Dermis microvascular lymphatic vessel endothelial cell (primary cell): ENCODE measurements around the gene C19orf25. TPM values are rescaled to one million over a fixed set of nuclear protein-coding genes. Genes with fewer than 3 reads are reported as not detected.

Source experiments
- DNase-seq, 2 donors: peaks; one replicate each; pipeline versions ENCODE4 v3.0.0 to v3.0.0-alpha.2; 2010; ENCODE audit warnings: low read depth in 2 of 2
- total RNA-seq: library from RNA; depleted of rRNA; stranded (reverse); fragments of >200 nt; gene quantifications from 2 replicates; pipeline ENCODE4 v1.2.1, GENCODE V29; 2014

C19orf25 gene
- total RNA-seq, 1 donor from 2014 or later = 15.4 TPM

DNA sequence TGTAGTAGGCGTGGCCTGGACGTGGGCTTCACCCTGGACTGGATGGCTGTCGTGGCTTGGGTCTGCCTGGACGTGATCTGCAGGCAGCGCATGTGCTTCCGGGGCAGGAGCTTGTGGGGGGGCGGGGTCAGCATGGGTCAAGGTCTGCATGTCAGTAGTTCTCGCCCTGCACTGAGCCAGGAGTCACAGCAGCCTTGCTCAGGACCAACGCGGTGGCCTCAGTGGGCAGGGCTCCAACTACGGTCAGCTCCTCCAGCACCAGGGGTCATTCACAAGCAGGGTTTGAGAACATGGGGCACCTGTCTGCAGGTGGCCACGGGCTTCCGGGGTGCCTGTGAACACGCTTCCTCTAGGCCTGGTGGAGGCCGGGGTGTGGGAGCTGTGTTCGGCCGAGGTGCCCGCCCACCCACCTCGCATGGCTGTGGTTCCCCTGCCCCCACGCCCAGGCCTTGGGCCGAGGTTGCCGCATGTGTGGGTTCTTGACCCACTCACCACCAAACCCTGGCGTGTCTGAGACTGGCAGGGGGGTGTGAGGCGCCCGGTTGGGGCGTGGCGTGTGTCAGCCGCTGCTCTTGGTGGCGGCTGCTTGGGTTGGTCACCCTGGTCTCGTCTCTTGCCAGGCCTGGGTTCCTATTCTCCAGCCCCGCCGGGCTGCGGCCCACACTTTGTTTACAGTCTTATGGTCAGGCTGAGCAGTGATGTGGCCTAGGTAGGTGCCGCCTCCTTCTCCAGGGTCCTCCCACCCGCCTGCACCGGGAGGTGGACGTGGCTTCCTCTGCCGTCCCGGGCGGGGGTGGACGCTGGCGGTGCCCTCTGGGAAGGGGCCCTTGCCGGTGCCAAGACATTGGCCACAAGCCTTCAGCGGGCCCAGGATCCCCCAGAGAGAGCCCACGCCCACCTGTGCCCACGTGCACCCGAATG is 45.6 kb downstream of the C19orf25 start:
- no peak for DNase-seq

DNA sequence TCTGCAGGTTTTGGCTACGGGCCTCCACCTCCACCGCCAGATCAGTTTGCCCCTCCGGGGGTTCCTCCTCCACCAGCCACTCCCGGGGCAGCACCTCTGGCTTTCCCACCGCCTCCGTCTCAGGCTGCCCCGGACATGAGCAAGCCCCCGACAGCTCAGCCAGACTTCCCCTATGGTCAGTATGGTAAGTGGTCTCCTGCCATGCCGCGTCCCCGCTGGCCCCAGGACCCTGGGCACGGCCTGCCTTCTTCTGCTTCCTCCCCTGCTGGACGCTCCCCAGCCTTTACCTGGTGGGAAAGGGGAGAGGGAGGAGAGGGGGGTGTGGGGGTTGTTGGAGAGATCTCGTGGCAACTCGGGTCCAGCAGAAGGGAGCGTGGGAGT is 46.5 kb downstream of the C19orf25 start:
- no peak for DNase-seq

DNA sequence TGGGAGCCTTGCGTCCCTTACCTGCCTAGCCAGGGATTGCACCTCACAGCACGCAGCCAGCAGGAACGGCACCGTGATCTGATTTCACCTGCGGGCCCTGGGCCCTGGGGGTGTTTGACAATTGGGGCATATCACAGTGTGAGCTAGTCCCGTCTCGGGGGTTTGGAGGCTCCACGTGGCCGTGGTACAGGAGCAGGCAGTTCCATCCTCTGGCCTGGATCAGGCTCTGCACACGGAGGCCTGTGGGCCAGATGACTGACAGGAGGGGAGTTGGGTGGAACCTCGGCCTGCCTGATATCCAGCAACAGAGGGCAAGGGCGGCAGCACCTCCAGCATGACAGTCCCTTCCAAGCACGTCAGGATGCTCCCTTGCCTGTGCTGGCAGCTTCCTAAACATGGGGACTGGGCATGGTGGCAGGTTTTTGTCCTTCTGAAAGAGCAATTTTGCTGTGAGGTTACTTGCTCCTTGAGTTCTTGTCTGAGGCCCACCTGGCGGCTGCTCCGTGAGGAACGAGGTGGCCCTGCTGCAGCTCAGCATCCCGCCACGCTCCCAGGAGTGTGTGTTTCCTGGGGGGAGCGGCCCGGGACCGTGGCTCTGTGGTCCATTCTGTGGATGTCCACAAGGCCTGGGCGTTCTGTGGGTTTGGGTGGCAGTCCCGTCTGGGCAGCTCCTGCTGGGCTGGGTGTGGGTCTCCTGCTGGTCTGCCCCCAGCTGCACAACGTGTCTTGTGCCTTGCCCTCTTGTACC is 47.1 kb downstream of the C19orf25 start:
- DNase-seq = no peak

DNA sequence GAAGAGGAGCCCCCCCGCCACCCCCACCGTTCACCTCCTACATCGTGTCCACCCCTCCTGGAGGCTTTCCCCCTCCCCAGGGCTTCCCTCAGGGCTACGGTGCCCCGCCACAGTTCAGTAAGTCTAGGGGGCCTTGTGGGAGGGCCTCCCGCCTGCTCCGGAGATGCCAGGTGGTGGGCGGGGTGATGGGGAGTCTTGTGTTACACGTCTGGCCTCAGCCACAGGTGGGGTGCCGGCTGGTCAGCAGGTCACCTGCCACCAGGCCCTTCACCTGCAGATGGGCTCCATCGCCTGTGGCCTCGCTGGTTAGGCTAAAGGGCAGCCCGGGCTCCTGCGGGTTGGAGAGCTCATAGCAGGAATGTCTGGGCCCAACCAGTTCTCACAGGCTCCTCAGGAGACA is 48.8 kb downstream of the C19orf25 start:
- no peak for DNase-seq

DNA sequence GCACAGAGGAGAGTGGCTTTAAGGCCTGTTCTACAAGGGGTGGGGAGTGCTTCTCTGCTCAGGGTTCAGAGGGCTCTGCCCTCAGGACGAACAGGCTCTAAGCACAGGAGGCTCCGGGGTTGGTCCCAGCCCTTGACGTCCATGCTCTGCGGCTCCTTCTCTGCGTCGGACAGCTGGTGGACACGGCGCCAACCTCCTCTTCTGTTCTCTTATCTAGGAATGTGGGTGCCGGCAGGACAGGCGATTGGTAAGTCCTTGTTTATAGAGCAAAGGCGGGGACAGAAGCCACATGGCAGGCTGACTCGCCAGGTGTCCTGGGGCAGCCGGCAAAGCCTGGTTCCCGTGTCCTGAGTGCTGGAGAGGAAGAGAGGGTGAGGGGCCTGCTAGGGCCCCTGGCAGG is 49.3 kb downstream of the C19orf25 start:
- DNase-seq = no peak

DNA sequence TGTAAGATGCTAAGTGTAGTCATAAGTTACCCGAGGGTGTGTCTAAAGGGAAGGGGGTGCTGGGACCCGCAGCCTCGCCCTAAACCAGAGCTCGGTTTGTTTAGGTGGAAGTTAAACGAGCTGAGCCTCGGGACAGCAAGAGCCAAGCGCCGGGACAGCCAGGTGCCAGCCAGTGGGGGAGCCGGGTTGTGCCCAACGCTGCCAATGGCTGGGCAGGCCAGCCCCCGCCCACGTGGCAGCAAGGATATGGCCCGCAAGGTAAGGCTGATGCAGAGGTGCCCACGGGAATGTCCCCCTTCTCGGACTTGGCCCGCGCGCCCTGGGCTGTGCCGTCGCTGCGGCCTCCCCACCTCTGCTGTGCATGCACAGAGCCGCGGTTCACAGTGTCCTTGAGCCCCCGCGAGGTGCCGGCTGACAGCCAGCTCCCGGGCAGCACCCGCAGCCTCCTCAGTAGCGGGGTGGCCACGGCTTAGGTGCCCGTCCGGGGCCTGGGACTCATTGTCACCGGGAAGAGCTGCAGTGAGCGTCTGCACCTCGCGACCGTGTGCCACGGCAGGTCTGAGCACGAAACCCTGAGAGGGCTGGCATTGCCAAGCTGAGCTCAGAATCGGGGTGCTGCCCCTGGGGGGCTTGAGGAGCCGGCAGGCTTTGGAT is 50.1 kb downstream of the C19orf25 start:
- no peak for DNase-seq

DNA sequence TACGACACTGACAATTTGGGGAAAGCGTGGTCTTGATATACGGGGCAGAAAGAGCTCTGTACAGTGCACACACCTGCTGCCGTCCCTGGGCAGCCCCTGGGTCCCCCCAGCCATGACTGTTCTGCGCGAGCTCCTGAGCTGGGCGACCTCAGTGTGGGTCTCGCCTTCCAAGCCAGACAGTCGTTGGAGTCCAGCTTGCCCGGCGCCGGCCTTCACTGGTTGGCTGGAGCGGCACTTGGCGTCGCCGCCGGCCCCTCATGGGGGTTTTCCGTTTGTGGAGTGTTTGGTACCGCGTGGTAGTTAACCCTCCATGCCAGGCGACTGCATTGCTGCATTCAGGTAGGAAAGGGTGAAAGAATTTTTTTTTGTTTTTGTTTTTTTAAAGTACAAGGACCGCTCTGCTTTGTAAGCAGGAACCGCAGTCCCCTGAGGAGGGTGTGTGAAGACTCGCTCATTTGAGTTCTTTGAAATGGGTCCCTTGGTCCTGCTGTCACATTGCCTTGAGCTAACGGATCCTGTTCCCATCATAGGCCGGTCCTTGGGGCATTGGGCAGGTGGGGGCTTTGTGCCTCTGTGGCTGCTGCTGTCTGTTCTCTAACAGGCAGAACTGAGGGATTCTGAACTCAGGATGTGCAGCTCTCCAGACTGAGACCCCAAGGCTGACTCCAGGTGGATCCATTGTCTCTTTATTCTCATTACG is 51.6 kb downstream of the C19orf25 start:
- DNase-seq = no peak

DNA sequence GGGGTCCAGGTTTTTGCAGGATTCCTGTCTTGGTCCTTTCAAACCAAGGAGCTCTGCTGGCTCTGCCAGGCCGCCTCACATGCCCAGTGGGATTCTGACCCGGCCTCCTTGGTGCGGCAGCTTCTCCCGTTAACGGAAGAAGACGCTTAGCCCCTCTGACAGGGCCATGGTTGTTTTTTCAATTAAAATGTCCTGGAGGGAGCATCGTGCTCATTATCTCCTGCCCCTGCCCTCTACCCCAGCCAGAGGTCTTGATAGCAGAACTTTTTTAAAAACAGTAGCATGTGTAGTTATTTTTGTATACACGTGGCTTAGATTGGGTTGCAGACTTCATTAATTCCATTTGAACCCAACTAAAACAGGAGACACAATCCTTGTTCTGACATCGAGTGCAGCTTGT is 52.3 kb downstream of the C19orf25 start:
- DNase-seq = no peak

DNA sequence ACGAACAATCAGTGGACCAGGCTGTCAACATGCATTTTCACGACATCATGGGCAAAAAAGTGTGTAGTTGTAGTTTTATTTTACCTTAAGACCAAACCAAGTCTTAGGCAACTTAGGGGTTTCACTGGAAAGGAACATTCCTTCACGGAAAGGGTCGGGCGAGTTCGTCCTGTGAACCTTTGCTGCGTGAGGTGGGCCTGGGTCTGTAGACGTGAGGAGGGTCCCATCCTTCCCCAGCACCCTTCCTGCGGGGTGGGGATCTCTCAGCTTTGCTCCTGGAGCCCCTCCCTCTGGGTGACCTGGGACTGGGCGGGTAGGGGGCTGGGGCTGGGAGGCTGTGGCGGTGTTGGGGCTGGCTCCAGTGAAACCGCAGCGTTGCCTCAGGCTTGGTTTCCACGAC is 53.1 kb downstream of the C19orf25 start:
- DNase-seq = no peak

DNA sequence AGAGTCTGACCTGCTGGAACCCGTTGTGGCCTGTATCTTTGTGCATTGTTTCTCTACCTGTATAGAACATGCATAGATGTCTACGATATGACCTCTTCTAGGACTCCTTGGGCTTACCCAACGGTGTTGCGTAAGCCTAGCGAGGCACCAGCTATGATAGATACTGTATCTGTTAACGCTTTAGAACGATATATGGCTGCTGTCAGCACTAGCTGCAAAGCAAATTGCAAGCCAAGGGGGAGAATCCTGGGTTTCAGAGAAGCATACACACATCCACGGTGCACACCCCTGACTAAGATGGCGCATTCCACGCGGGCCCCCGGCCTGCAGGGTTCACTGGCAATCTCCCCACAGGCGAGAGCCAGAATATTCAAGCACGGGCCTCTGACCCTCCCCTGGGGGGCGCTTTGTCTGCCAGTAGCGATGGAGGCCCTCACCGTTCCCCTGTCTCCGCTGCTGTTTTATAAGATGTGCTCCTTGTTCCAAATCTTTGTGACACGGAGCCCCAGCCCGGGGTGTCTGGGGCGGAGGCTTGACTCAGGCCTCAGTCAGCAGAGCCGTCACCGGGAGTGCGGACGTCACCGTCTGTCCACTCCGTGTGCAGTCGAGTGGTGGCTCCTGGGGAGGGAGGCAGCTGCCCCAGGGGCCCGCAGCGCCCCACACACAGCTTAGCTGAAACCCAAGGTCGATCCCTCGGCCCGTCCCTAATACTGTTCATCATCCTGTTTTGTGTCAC is 53.7 kb downstream of the C19orf25 start:
- DNase-seq = no peak

DNA sequence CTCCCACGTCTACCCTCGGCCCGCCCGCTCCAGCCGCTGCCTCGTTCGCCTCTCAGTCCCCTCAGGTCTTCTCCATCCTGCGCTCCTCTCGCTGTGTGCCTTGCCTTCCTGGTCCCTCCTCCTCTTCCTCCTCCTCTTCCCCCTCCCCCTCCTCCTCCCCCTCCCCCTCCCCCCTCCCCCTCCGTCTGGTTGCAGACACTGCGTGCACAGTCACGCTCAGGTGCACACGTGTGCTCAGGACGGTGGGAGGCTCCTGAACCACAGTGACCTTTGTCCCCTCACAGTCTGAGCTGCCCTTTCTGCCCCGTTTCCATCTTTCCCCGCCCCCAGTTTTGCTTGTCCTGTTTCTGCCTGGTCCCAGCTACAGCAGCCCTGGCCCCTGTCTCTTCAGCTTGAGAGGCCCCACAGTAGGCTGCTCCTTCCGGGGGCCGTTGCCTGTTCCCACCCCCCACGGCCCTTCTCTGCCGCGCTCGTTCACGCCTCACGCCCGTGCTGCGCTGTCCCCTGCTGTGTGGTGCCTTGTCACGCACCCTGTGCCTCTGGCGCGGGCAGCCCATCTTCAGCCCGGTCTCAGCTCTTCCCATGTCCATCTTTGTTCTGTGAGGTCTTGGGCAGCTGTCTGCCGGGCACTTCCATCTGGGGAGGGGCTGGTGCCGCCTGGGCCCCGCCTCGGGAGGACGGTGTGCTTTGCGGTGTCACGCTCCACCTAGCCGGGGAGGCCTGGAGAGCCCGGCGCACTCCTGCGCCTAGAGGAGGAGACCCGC is 54.6 kb downstream of the C19orf25 start:
- no peak for DNase-seq

DNA sequence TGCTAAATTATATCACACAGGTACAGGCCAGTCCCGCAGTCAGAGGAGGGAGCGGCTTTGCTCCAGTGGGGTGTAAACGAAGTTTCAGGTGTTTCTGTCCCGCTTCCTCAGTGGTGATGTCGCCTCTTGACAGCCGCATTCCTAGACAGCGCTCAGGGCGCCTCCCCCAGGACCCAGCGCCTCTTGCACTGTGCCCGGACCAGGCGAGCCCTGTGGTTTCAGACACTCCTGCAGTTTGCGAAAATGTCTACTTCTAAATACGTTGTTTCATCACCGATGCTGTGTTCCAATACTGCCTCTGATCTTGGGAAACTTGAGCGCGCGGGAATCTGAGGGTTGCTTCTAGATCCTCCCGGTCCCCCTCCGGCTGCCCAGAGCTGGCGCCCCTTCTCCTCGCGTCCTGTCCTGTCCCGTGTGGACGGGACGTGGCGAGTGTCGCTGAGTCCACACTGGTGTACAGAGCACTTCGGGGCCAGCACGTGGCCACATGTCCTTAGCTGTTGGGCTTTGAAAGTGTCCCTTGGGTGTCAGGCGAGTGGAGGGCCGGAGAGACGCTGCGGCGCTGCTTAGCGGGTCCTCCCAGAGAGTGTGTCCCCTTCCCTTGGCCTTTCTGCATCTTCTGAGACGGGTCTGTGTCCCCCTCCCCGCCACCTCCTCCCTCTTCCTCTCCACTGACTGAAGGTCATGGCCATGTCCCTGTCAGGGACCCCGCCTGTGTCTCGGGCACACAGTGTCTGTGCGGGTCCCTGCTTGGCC is 55.4 kb downstream of the C19orf25 start:
- no peak for DNase-seq

Other genes starting within 250 kb of the C19orf25 start
- 0.64 and 1.9 TPM in 2 replicates for gene CBARP, start 241.2 kb downstream of the C19orf25 start, total RNA-seq
- gene ATP5F1D, start 237.5 kb downstream of the C19orf25 start, total RNA-seq = 16.8 and 23.6 TPM in 2 replicates
- gene MIDN, start 230.6 kb downstream of the C19orf25 start, total RNA-seq = 4.9 and 7.0 TPM in 2 replicates
- gene CIRBP, start 209.9 kb downstream of the C19orf25 start, total RNA-seq = 118 and 189 TPM in 2 replicates
- gene FAM174C, start 203.7 kb downstream of the C19orf25 start, total RNA-seq = 16.4 and 19.7 TPM in 2 replicates
- gene EFNA2, start 193.3 kb downstream of the C19orf25 start, total RNA-seq = 0.13 and 0.25 TPM in 2 replicates
- 67.7 and 92.3 TPM in 2 replicates for gene NDUFS7, start 95.3 kb downstream of the C19orf25 start, total RNA-seq
- 9.1 and 10.2 TPM in 2 replicates for gene GAMT, start 77.7 kb downstream of the C19orf25 start, total RNA-seq
- gene DAZAP1, start 71.6 kb downstream of the C19orf25 start, total RNA-seq = 69.4 and 70.3 TPM in 2 replicates
- 352 and 534 TPM in 2 replicates for gene RPS15, start 40.8 kb downstream of the C19orf25 start, total RNA-seq
- under 0.01 TPM in 2 replicates for gene APC2, start 29.1 kb downstream of the C19orf25 start, total RNA-seq
- 0.26 and 1.0 TPM in 2 replicates for gene PCSK4, start 11.1 kb upstream of the C19orf25 start, total RNA-seq
- 0.26 and 0.51 TPM in 2 replicates for gene REEP6, start 12.0 kb upstream of the C19orf25 start, total RNA-seq
- not detected in 2 replicates for gene ADAMTSL5, start 33.8 kb upstream of the C19orf25 start, total RNA-seq
- not detected in 2 replicates for gene PLK5, start 44.9 kb upstream of the C19orf25 start, total RNA-seq
- gene MEX3D, start 89.1 kb upstream of the C19orf25 start, total RNA-seq = 43.1 and 69.7 TPM in 2 replicates
- 75.7 and 105 TPM in 2 replicates for gene MBD3, start 113.7 kb upstream of the C19orf25 start, total RNA-seq
- gene UQCR11, start 126.2 kb upstream of the C19orf25 start, total RNA-seq = 82.4 and 109 TPM in 2 replicates
- gene TCF3, start 173.4 kb upstream of the C19orf25 start, total RNA-seq = 56.0 and 79.3 TPM in 2 replicates